Adrenal gland (tissue), 12 donors: ENCODE results near the gene DESI2. TPM values are rescaled to one million over a fixed set of nuclear protein-coding genes. Genes with fewer than 3 reads are reported as not detected.

ENCODE experiments used
- DNase-seq, 7 donors: peaks; one replicate each; pipeline ENCODE4 v3.0.0-alpha.2; 2019 to 2020
- H3K27ac ChIP-seq, 5 donors: fragments of 200-600 bp; sonication (generic) in 4 of 5; 1 replicate in 3 of 5; 2 replicates in 2 of 5; pipeline versions ENCODE4 v1.5.1 to v1.8.0; 2016 to 2020; ENCODE audit warnings: mild to moderate bottlenecking in 1 of 5
- H3K27me3 ChIP-seq: fragments of 200-600 bp; 2 replicates; pipeline ENCODE4 v1.8.0; 2021
- H3K36me3 ChIP-seq, 2 donors: fragments of 200-600 bp; replicated peaks in 1 of 2; 1 replicate in 1 of 2; 2 replicates in 1 of 2; pipeline versions ENCODE4 v1.5.1 to v1.8.0; 2018 to 2022
- H3K4me1 ChIP-seq, 2 donors: fragments of 200-600 bp; replicated peaks in 1 of 2; 1 replicate in 1 of 2; 2 replicates in 1 of 2; pipeline versions ENCODE4 v1.5.1 to v1.8.0; 2018 to 2021
- H3K4me3 ChIP-seq, 4 donors: fragments of 200-600 bp; sonication (generic) in 3 of 4; one replicate each; pipeline ENCODE4 v1.5.1; 2016 to 2018
- H3K9me3 ChIP-seq, 3 donors: fragments of 200-600 bp; sonication (generic) in 1 of 3; replicated peaks in 1 of 3; 1 replicate in 2 of 3; 2 replicates in 1 of 3; pipeline versions ENCODE4 v1.5.1 to v1.8.0; 2016 to 2021
- CTCF ChIP-seq, 6 experiments: fragments of 450-650 bp in 4 of 6; fragments of 200-600 bp in 2 of 6; sonication (generic) in 1 of 6; IDR thresholded peaks; 1 replicate in 5 of 6; 2 replicates in 1 of 6; pipeline versions ENCODE4 v1.5.1 to v1.8.0; 2016 to 2021; ENCODE audit warnings: antibody characterized with exemption in 6 of 6, mild to moderate bottlenecking in 2 of 6, moderate library complexity in 1 of 6
- POLR2A ChIP-seq, 2 donors: fragments of 450-650 bp; IDR thresholded peaks; one replicate each; pipeline ENCODE4 v1.6.1; 2017; ENCODE audit warnings: antibody characterized with exemption in 2 of 2, mild to moderate bottlenecking in 2 of 2, moderate library complexity in 1 of 2
- WGBS, 4 donors: extraction: QIAGEN DNeasy Blood & Tissue Kit in 2 of 4; methylation state at CpG; one replicate each; pipeline versions ENCODE4 v1.1.5 to v1.1.7; 2013 to 2017; 5-methylcytosine and 5-hydroxymethylcytosine counted together
- intact Hi-C, 2 donors: fragments of 100-400 bp; cut with DNase I; formaldehyde crosslinking; loops; one replicate each; pipeline versions ENCODE4 v1.14.1 to v1.15.0; 2022 to 2023
- polyA plus RNA-seq, 3 donors: library from polyadenylated mRNA; stranded (reverse); fragments of 200-250 nt in 2 of 3; fragments of 350-450 nt in 1 of 3; fragmentation: Illumina TruSeq in 1 of 3; extraction: RNeasy Lipid Tissue Mini Kit (QIAGEN cat#74804) in 1 of 3; gene quantifications; one replicate each; pipeline ENCODE4 v1.2.3, GENCODE V29; 2013 to 2014
- total RNA-seq, 9 donors: library from RNA; depleted of rRNA in 4 of 9; stranded (reverse); fragments of >200 nt in 4 of 9; fragments of 120-200 nt in 1 of 9; fragmentation: NEBNext Ultra II Directional in 1 of 9; extraction: Animal tissue kit (Norgen Biotek cat#: 25700) in 1 of 9; gene quantifications; one replicate each; pipeline versions ENCODE4 v1.1.0 to v1.2.4, GENCODE V29; 2013 to 2023
- donor health status: healthy with polysubstance abuse.
- donor health status: Bipolar disorder and iron deficiency.
- donor health status: DM: yes; HTN: yes; CAD: no.
- donor health status: DM: no; HTN: no; CAD: no.
- donor health status: DM: no; HTN: no; CAD: no.
- donor health status: DM: yes; HTN: yes; CAD: no.

DESI2 gene
- total and polyA plus RNA-seq, 12 donors, result 7.0 to 50.0 (median 29.1) TPM

GRCh38 chr1:244628789-244629188 lies 24.1 kb upstream of the DESI2 start:
- TF ChIP-seq POLR2A (IDR thresholded peaks at IDR 0.05), result no peak
- no peak for TF ChIP-seq CTCF (IDR thresholded peaks at IDR 0.05)
- WGBS, 4 donors, result 82 to 94% (median 86%) methylated on average over 5 of the region's 5 CpGs

GRCh38 chr1:244633140-244633539 lies 19.8 kb upstream of the DESI2 start:
- intact Hi-C loops, result no loop called here
- H3K9me3 ChIP-seq, result no peaks in the 10 kb centered on the region
- no peaks in the 10 kb centered on the region for H3K4me1 ChIP-seq
- no peak for DNase-seq
- H3K4me3 ChIP-seq, result no peak overlapping the region
- TF ChIP-seq POLR2A (IDR thresholded peaks at IDR 0.05) (no peak), CTCF (IDR thresholded peaks at IDR 0.05) (no peak)
- H3K27me3 ChIP-seq, result no peaks in the 10 kb centered on the region
- no peak overlapping the region for H3K27ac ChIP-seq
- no peaks in the 10 kb centered on the region for H3K36me3 ChIP-seq

More at GRCh38 chr1:244628789-244629188, 24.1 kb upstream of the DESI2 start:
- Histone ChIP-seq H3K36me3 (no peaks in the 10 kb centered on the region), H3K27ac (no peak overlapping the region), H3K9me3 (no peaks in the 10 kb centered on the region), H3K4me3 (no peak overlapping the region), H3K27me3 (no peaks in the 10 kb centered on the region), H3K4me1 (no peaks in the 10 kb centered on the region)
- intact Hi-C loops, result no loop called here
- no peak for DNase-seq

GRCh38 chr1:244634546-244634945 lies 18.4 kb upstream of the DESI2 start:
- no peaks in the 10 kb centered on the region for H3K36me3 ChIP-seq
- no peaks in the 10 kb centered on the region for H3K4me1 ChIP-seq
- 88 to 94% (median 89%) methylated on average over 6 of the region's 6 CpGs for WGBS, 4 donors
- H3K27ac ChIP-seq, result no peak overlapping the region
- no peak for TF ChIP-seq CTCF (IDR thresholded peaks at IDR 0.05)
- no peak for TF ChIP-seq POLR2A (IDR thresholded peaks at IDR 0.05)
- H3K4me3 ChIP-seq, result no peak overlapping the region
- intact Hi-C loops, result no loop called here
- H3K27me3 ChIP-seq, result no peaks in the 10 kb centered on the region
- H3K9me3 ChIP-seq, result no peaks in the 10 kb centered on the region
- DNase-seq, result no peak

- no peak for DNase-seq
- intact Hi-C loops, result no loop called here
- no peaks in the 10 kb centered on the region for H3K27me3 ChIP-seq
- no peaks in the 10 kb centered on the region for H3K9me3 ChIP-seq
- no peaks in the 10 kb centered on the region for H3K36me3 ChIP-seq
- H3K4me1 ChIP-seq, result no peaks in the 10 kb centered on the region
- WGBS, 4 donors, result 85 to 88% (median 85%) methylated on average over 10 of the region's 10 CpGs
- no peak overlapping the region for H3K4me3 ChIP-seq
- TF ChIP-seq POLR2A (IDR thresholded peaks at IDR 0.05), result no peak
- no peak for TF ChIP-seq CTCF (IDR thresholded peaks at IDR 0.05)
- H3K27ac ChIP-seq, result no peak overlapping the region
These were observed 16.3 kb upstream of the DESI2 start for GRCh38 chr1:244636488-244637259.
